Measurements from ENCODE around the gene BAIAP2.

Gene BAIAP2

GRCh38 chr17:81109957-81110356 lies 75.0 kb downstream of the BAIAP2 start:
- no peak for DNase-seq (ENCODE audit: low read depth, low spot score)

- DNase-seq (ENCODE audit: low read depth, low spot score), result no peak
Measured at GRCh38 chr17:81110488-81111040, 75.6 kb downstream of the BAIAP2 start.

DNA sequence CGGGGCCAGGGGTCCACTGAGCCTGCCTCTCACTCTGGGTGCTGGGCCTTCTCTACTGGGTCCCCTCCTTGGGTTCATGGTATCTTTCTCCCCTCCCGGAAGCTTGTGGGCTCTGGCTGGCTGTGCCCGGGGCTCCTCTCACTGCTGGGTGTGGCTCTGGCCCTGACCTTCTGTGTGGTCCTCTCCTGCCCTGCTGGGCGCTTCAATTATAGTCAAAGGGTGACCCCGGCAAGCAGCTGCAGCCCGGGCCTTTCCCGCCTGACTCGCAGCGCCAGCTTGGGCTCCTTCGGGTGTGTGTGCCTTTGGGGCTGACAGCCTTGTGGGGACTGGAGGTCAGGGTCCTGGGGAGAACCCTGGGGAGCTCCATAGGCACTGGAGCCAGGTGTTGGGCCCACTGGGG lies 76.1 kb downstream of the BAIAP2 start:
- no peak for DNase-seq (ENCODE audit: low read depth, low spot score)

- no peak for DNase-seq (ENCODE audit: low read depth, low spot score)
Measured at GRCh38 chr17:81112450-81112849, 77.5 kb downstream of the BAIAP2 start.

DNA sequence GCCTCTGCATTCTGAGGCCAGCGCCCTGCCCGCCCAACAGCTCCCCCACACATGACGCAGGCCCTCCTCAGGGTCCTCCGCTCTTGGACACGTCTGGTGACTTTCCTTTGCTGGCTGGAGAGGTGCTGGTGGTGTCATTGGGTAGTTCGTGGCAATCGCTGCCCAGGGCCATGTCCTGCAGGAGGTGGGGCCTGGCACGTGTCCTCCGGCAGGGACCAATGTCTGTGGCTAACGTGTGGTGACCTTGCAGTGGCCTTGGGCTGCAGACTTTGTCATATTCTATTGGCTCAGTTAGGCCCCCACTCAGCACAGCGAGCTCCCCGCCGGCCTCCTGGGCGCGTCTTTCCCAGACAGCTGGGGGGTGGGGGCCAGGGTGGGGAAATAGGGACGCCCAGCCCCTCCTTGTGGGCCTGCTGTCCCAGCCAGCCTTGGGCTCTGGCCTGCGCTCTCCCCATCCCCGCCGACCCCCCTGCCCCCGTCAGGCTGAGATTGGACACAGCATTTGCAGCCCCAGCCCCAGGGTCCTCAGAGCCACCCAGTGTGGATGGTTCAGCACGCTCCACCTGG lies 78.3 kb downstream of the BAIAP2 start:
- no peak for DNase-seq (ENCODE audit: low read depth, low spot score)

GRCh38 chr17:81114351-81115093 lies 79.6 kb downstream of the BAIAP2 start:
- no peak for DNase-seq (ENCODE audit: low read depth, low spot score)

- DNase-seq (ENCODE audit: low read depth, low spot score), result no peak
Measured at GRCh38 chr17:81115219-81115618, 80.3 kb downstream of the BAIAP2 start.

DNA sequence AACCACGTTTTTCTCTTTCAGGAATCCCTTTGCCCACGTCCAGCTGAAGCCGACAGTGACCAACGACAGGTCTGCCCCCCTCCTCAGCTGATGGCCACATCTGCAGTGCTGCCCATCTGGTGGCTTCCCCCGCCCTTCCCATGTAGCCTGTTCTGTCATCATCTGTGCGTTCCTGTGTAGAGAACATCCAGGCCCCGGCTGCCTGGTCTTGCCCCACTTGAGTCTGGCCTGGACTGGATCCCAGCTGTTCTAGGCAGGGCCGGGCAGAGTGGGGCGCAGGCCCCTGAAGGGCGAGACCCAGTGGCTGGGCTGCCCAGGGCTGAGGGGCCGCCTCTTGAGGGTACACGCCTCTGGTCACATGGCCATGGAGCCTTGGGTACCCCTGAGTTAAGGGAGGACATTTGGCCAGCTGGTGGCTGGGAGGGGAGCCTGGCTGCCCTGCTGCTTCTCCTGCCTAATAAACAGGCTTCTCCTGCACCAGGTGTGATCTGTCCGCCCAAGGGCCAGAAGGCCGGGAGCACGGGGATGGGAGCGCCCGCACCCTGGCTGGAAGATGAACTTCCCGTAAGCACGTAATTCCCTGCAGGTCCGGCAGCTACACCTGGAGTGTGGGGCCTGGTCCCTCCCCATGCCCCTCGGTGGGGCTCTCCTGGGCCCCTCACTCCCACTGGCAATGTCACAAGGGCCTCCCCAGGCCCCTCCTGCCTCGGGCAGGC lies 81.0 kb downstream of the BAIAP2 start:
- no peak for DNase-seq (ENCODE audit: low read depth, low spot score)

DNA sequence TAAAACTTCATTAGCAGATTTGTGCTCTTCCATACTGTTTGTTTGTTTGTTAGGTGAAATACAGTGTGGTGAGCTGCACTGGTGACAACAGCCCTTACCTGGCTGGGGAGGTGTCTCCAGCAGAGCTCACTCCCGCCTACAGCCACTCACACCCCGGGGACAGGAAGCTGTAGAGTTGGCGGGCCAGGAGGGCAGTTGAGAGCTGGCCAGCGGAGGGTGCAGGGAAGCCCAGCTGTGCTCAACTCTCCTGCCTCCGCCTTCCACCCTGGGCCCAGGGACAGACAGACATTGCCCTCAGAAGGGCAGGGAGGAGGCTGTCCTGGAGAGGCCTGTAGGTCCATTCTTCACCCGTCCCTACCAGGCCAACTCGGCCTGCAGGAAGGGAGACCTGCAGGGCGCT lies 81.8 kb downstream of the BAIAP2 start:
- DNase-seq (ENCODE audit: low read depth, low spot score), result no peak

GRCh38 chr17:81117672-81118198 lies 82.8 kb downstream of the BAIAP2 start:
- no peak for DNase-seq (ENCODE audit: low read depth, low spot score)

DNA sequence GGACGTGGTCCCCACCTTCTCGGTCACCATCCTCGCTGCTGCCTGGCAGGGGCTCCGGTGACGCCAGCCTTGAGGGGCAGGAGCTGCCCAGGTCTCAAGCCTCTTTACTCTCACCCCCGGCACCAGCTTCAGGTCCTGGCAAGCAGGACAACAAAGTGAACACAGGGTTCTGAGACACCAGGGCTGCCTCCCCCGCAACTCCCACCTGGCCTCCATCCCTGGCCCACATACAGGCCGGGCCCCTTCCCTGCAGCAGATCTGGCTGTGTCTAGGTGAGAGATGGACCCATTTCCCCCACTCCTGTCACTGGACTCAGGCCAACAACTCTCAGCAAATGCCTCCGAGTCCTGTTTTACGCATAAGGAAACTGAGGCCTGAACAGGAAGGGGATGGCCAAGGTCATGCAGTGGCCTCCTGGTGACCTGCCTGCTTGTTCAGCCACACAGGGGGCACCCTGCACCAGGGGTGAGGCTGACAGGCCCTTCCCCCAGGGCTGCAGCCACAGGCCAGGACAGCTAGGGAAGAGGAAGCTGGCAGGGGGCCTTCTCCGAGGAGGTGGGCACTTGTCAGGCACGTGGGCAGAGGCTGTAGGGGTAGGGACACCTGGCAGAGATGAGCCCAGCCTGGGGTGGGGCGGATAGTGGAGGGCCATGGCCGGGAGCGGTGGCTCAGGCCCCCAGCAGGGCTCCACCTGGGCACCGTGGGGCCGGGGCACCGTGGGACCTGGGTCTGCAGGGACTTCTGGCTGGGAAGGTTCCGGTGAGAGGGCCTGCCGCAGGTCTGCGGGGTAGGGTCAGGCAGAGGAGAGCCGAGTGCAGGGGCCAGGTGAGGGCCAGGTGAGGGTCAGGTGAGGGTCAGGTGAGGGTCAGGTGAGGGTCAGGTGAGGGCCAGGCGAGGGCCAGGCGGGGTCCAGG lies 83.6 kb downstream of the BAIAP2 start:
- no peak for DNase-seq (ENCODE audit: low read depth, low spot score)

DNA sequence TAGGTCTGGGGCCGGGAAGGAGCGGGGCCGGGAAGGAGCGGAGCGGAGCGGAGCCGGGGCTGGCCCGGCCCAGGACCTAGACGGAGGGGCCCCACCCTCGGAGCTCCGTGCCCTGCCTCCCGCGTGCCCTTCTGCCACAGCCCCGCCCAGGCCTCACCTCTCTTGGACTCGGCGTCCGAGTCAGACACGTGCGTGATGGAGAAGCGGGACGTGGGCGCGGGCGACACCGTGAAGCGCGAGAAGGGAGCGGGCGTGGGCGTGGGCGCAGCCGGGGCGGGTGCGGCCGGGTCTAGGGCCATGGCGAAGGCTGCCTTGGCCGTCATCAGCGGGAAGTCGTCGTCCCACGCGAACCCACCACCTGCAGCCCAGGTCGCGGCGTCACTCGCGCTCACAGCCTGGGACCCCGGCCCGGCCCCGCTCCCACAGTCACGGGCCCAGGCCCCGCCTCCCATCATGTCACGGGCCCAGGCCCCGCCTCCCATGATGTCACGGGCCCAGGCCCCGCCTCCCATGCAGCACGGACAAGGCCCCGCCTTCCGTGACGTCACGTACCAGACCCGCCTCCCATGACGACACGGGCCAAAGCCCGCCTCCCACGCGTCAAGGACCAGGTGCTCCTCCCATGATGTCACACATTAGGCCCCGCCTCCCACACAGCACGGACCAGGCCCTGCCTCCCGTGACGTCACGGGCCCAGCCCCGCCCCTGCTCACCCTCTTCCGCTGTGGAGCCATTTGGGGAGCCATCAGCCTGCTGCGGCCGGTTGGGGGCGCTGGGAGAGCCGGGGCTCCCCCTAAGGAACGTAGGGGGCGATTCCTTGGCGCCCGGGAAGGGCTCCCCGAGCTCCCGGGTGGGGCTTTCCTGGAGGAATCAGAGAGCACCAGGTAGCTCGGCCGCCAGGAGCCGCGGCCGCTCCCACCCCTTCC lies 84.5 kb downstream of the BAIAP2 start:
- DNase-seq (ENCODE audit: low read depth, low spot score), result peak; percentile 68

GRCh38 chr17:81120149-81120484 lies 85.2 kb downstream of the BAIAP2 start:
- no peak for DNase-seq (ENCODE audit: low read depth, low spot score)

DNA sequence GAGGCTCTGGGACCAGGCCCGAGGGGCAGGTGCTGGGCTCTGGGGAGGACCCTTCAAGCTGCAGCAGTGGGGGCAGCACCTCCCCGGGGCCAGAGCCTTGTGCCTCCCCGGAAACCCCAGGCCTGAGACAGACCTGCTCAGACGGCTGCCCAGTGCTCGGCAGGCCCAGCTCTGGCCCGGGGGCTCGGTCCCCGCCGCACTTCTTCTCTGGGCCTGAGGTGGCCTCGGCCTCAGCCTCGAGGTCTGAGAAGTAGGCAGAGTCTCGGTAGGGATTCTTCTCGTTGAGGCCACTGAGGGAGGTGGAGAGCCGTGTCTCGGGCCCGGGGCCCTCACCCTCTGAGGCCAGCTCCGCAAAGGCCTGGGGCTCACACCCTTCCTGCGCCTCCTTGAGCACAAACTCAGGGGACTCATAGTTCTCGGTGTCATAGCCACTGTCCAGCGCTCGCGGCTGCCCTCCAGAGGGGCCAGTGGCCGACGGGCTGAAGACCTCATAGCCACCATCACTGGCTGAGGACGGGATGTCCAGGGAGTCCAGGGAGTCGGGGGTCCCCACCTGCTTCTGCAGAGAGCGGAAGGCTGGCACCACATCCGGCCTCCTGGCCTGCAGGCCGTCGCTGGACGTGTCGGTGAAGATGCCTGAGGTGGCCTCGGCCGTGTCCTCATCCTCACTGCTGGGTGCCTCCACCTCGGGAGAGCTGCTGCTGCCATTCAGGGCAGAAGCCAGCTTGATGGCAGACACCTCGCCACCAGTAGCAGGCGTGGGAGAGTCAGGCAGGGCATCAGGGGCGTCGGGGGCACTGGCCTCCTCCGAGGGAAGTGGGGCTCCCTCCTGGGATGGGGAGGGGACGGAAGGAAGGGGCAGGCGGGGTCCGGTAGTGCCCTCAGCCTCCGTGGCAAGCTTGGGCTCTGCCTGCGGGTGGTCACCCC lies 86.0 kb downstream of the BAIAP2 start:
- no peak for DNase-seq (ENCODE audit: low read depth, low spot score)

GRCh38 chr17:81121841-81122733 lies 87.1 kb downstream of the BAIAP2 start:
- DNase-seq (ENCODE audit: low read depth, low spot score), result no peak

- no peak for DNase-seq (ENCODE audit: low read depth, low spot score)
Measured at GRCh38 chr17:81123052-81124048, 88.4 kb downstream of the BAIAP2 start.

GRCh38 chr17:81124377-81124776 lies 89.4 kb downstream of the BAIAP2 start:
- no peak for DNase-seq (ENCODE audit: low read depth, low spot score)
